ENCODE measurements around the gene MXRA5. TPM values are rescaled to one million over a fixed set of nuclear protein-coding genes. Genes with fewer than 3 reads are reported as not detected.

The MXRA5 gene
- total and polyA plus RNA-seq, 2 of the 13 experiments (the other 11 are each of a cell fraction or from before 2014, with no cell fraction given), result not detected

DNA sequence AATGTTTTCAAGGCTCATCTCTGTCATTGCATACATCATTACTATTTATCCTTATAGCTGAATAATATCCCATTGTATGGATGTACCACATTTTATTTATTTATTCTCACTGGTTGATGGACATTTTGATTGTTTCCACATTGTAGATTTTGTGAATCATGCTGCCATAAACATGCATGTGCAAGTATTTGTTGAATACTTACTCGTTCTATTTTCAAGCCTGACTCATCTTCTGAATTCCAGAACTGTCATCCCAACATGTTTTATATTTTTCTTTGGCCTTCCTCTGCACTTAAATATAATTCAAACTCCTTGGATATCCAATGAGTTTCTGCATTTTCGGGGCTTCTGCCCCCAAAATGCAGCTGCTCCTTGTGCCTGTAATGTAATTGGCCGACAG lies 77.6 kb downstream of the MXRA5 start:
- no peaks in the 10 kb centered on the region for H4K20me1 ChIP-seq (ENCODE audit: insufficient read depth, low read length)
- no peaks in the 10 kb centered on the region for H3K9me3 ChIP-seq (ENCODE audit: low read length)
- H3K27ac ChIP-seq (ENCODE audit: extremely low read length, insufficient read depth, low read length), result no peak overlapping the region
- TF ChIP-seq, protein P1, sequence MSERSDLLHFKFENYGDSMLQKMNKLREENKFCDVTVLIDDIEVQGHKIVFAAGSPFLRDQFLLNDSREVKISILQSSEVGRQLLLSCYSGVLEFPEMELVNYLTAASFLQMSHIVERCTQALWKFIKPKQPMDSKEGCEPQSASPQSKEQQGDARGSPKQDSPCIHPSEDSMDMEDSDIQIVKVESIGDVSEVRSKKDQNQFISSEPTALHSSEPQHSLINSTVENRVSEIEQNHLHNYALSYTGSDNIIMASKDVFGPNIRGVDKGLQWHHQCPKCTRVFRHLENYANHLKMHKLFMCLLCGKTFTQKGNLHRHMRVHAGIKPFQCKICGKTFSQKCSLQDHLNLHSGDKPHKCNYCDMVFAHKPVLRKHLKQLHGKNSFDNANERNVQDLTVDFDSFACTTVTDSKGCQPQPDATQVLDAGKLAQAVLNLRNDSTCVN (CRISPR knock-in tag; IDR thresholded peaks at IDR 0.05; ENCODE audit: borderline replicate concordance), result no peak
- TF ChIP-seq ZFP36L1 (CRISPR knock-in tag; IDR thresholded peaks at IDR 0.05), result no peak
- TF ChIP-seq, protein P2, sequence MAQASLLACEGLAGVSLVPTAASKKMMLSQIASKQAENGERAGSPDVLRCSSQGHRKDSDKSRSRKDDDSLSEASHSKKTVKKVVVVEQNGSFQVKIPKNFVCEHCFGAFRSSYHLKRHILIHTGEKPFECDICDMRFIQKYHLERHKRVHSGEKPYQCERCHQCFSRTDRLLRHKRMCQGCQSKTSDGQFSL (CRISPR knock-in tag; IDR thresholded peaks at IDR 0.05), result no peak
- TF ChIP-seq, protein P3, sequence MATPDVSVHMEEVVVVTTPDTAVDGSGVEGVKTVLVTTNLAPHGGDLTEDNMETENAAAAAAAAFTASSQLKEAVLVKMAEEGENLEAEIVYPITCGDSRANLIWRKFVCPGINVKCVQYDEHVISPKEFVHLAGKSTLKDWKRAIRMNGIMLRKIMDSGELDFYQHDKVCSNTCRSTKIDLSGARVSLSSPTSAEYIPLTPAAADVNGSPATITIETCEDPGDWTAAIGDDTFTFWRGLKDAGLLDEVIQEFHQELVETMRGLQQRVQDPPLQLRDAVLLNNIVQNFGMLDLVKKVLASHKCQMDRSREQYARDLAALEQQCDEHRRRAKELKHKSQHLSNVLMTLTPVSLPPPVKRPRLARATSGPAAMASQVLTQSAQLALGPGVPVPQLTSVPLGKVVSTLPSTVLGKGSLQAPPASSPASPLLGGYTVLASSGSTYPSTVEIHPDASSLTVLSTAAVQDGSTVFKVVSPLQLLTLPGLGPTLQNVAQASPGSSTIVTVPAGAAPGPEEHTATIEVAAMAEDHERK (CRISPR knock-in tag; IDR thresholded peaks at IDR 0.05; ENCODE audit: low read depth), result no peak
- TF ChIP-seq MTF2 (CRISPR knock-in tag; IDR thresholded peaks at IDR 0.05; ENCODE audit: borderline replicate concordance), result no peak
- no peak for TF ChIP-seq SRSF1 (optimal IDR thresholded peaks at IDR 0.05; ENCODE audit: low read depth, low read length)
- no peak for TF ChIP-seq NFE2L2 (IDR thresholded peaks at IDR 0.05; ENCODE audit: low read length)
- no peak for TF ChIP-seq KMT2B (CRISPR knock-in tag; IDR thresholded peaks at IDR 0.05)
- TF ChIP-seq TOPORS (CRISPR knock-in tag; IDR thresholded peaks at IDR 0.05), result no peak
- TF ChIP-seq ZNF317 (CRISPR knock-in tag; IDR thresholded peaks at IDR 0.05), result no peak
- TF ChIP-seq ATF1 (CRISPR knock-in tag; IDR thresholded peaks at IDR 0.05), result no peak
- no peak overlapping the region for H2AFZ ChIP-seq (ENCODE audit: low read length)
- no peaks in the 10 kb centered on the region for H3K79me2 ChIP-seq (ENCODE audit: insufficient read depth, low read length)
- BruUV-seq (replicated peaks), result no TSS peak
- no peak overlapping the region for H3K4me3 ChIP-seq (replicated peaks in 1 of 3; ENCODE audit: insufficient read depth in 1 of 3, low read depth in 2 of 3, low read length in 3 of 3)
- FAIRE-seq (no peak), ATAC-seq (no peak), DNase-seq (ENCODE audit: low spot score) (no peak)
- 2% methylated on average over 3 of the region's 3 CpGs for WGBS (ENCODE audit: low lambda C conversion rate)
- H3K4me1 ChIP-seq (ENCODE audit: insufficient read depth, low read length), result no peaks in the 10 kb centered on the region
- in situ Hi-C loops (cut with HindIII; ENCODE audit: extremely low pct_ligation_motif_present, low pct_unique_long_range_greater_than_20kb), result no loop called here
- ChIA-PET CTCF (ENCODE audit: low intra/inter-chr PET ratio, low total read pairs) (no interaction called here), POLR2A (no interaction called here)
- no peaks in the 10 kb centered on the region for H3K27me3 ChIP-seq (ENCODE audit: control insufficient read depth in 1 of 2, insufficient read depth in 2 of 2, low read length in 2 of 2)
- no peak overlapping the region for H3K9ac ChIP-seq (ENCODE audit: insufficient read depth, low read depth, low read length)
- H3K36me3 ChIP-seq (replicated peaks in 1 of 2; ENCODE audit: control insufficient read depth in 1 of 2, insufficient read depth in 2 of 2, low read length in 2 of 2), result no peaks in the 10 kb centered on the region
- H3K4me2 ChIP-seq (ENCODE audit: low read depth, low read length), result no peak overlapping the region
- intact Hi-C loops (cut with micrococcal nuclease; ENCODE audit: unreplicated experiment), result no loop called here
